22Rv1 (cell line): ENCODE measurements around the gene KRT6B.
"Not testable (repeated sequence)": the region's sequence is repeated elsewhere in the genome, so short reads cannot be mapped to it uniquely, and the experiment has no call there.

Experiments
- H3K27ac ChIP-seq: fragments of 450-650 bp; 2 replicates; pipeline ENCODE4 v1.5.1; 2017
- CTCF ChIP-seq: fragments of 450-650 bp; IDR thresholded peaks from 2 replicates; pipeline ENCODE4 v1.5.1; 2017; ENCODE audit warnings: mild to moderate bottlenecking
- ZFX ChIP-seq: fragments of 450-650 bp; IDR thresholded peaks from 2 replicates; pipeline ENCODE4 v1.6.1; 2017; ENCODE audit warnings: antibody characterized with exemption, borderline replicate concordance

The KRT6B gene

DNA sequence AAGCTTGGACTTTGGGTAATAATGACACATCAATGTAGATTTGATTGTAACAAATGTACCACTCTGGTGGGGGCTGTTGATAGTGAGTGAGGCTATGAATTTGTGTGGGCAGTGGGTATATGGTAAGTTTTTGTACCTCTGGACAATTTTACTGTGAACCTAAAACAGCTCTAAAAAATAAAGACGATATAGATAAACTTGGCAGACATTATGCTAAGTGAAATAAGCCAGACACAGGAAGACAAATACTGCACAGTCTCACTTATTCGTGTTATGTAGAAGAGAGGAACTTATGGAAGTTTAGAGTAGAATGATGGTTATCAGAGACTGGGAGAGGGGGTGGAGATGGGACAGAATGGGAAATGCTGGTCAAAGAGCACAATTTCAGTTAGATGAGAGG lies 13.0 kb upstream of the KRT6B start:
- no peak overlapping the region for H3K27ac ChIP-seq
- TF ChIP-seq ZFX (no peak), CTCF (no peak)

DNA sequence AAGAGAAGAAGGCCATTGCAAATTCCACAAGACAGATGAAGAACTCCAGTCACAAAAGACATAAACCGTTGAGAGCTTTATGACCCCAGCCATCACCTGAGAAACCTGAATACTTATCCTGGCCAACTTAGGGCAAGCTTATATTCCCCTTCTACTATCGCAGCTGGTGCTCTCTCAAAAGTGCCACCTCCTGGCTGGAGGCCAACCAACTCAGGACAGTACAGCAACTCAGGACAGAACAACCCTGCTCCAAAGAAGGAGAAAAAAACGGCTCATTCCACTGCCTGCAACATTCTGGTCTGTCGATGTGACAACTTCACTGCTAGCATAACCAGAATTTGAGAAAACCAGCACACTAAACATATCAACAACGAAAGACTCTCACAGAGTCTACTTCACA lies 9.7 kb upstream of the KRT6B start:
- TF ChIP-seq CTCF (no peak), ZFX (no peak)
- no peak overlapping the region for H3K27ac ChIP-seq

DNA sequence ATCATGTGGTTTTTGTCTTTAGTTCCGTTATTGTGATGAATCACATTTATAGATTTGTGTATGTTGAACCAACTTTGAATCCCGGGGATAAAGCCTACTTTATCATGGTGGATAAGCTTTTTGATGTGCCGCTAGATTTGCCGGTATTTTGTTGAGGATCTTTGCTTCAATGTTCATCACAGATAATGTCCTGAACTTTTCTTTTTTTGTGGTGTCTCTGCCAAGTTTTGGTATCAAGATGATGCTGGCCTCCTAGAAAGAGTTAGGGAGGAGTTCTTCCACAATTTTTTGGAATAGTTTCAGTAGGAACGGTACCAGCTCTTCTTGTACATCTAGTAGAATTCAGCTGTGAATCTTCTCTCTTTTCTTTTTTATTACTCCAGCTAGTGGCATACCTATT lies 6.9 kb upstream of the KRT6B start:
- TF ChIP-seq CTCF = no peak
- TF ChIP-seq ZFX = no peak
- H3K27ac ChIP-seq = no peak overlapping the region

DNA sequence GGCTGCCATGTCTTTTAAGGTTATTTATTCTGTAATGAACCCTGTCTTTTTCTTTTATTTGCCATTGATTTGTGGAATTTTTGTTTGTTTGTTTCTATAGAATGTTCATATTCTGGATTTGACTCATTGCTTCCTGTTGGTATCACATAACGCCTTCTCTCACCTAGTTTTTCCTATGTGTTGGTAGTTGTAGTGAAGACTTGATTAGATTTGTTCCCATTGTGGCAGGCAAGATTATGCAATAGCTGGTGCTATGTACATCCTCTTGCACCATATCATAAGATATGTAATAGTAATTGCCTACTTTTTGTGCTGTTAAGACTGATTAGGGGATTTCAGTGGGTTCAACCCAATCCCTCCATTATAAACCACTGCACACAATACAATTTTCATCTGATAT lies 3.9 kb upstream of the KRT6B start:
- TF ChIP-seq CTCF = no peak
- TF ChIP-seq ZFX = no peak
- no peak overlapping the region for H3K27ac ChIP-seq

DNA sequence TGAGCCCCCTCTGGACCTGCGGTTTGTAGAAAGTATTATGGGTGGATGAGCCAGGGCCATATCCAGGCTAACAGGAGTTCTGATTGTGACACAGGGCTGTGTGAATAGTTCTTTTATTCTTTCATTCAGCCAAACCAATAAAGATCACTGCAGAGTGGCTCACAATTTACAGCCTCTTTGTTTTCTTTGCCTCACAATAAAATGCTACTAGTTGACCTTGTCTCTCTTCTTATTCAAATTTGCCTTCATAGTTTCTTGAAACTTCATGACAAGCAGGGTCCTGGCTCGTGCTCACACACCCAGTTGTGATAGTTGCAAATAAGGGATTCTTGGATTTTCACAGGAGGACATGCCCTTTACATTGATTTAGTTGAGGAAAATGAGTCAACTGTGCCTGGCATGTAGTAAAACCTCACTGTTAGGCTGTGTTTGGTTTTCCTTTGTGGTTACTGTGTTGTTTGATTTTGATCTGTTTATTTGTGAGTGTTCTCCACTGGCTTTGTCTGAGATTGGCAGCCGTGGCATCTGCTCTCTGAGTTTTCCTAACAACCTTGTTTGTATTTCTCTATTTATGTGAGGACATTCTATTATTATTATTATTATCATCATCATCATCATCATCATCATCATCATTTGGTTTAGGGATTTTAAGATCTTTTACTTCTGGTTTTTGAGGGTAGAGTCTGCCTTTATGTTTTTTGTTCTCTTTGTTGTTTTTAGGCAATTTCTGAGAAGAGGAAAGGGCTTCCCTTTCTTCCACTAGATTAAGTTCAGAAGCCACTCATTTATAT lies 2.7 kb upstream of the KRT6B start:
- TF ChIP-seq ZFX (no peak), CTCF (no peak)
- H3K27ac ChIP-seq = no peak overlapping the region

GRCh38 chr12:52448228-52448627 lies 3.7 kb downstream of the KRT6B start:
- TF ChIP-seq ZFX = no peak
- TF ChIP-seq CTCF = no peak
- no peak overlapping the region for H3K27ac ChIP-seq

GRCh38 chr12:52447196-52447595 lies 4.8 kb downstream of the KRT6B start:
- not testable (repeated sequence) for H3K27ac ChIP-seq
